Thyroid gland (tissue), 4 donors: Measurements from ENCODE around the gene MORN1. TPM values are rescaled to one million over a fixed set of nuclear protein-coding genes. Genes with fewer than 3 reads are reported as not detected.

Experiments used
- DNase-seq, 2 donors: peaks; one replicate each; pipeline ENCODE4 v3.0.0-alpha.2; 2019
- H3K27ac ChIP-seq, 3 donors: fragments of 200-600 bp; sonication (generic); 1 replicate in 2 of 3; 2 replicates in 1 of 3; pipeline ENCODE4 v1.5.1; 2016 to 2019; ENCODE audit warnings: mild to moderate bottlenecking in 1 of 3, moderate library complexity in 1 of 3
- H3K27me3 ChIP-seq: fragments of 200-600 bp; sonication (generic); one replicate; pipeline ENCODE4 v1.5.1; 2019
- H3K36me3 ChIP-seq, 2 donors: fragments of 200-600 bp; sonication (generic); one replicate each; pipeline ENCODE4 v1.5.1; 2016 to 2019
- H3K4me1 ChIP-seq, 2 donors: fragments of 200-600 bp; sonication (generic); one replicate each; pipeline ENCODE4 v1.5.1; 2017 to 2019
- H3K4me3 ChIP-seq, 3 donors: fragments of 200-600 bp; sonication (generic); replicated peaks in 1 of 3; 1 replicate in 2 of 3; 2 replicates in 1 of 3; pipeline ENCODE4 v1.5.1; 2016; ENCODE audit warnings: mild to moderate bottlenecking in 1 of 3
- H3K9me3 ChIP-seq: fragments of 200-600 bp; sonication (generic); one replicate; pipeline ENCODE4 v1.5.1; 2017
- POLR2A ChIP-seq, 2 donors: fragments of 450-650 bp; IDR thresholded peaks; one replicate each; pipeline ENCODE4 v1.6.1; 2017; ENCODE audit warnings: antibody characterized with exemption in 2 of 2, mild to moderate bottlenecking in 2 of 2, moderate library complexity in 1 of 2
- WGBS, 2 donors: methylation state at CpG; one replicate each; pipeline ENCODE4 v1.1.5; 2017; 5-methylcytosine and 5-hydroxymethylcytosine counted together
- intact Hi-C: fragments of 100-400 bp; cut with DNase I; formaldehyde crosslinking; loops from one replicate; pipeline ENCODE4 v1.15.1; 2023
- total RNA-seq, 4 donors: library from RNA; depleted of rRNA; stranded (reverse); fragments of >200 nt; gene quantifications; one replicate each; pipeline ENCODE4 v1.2.3, GENCODE V29; 2016
- TF ChIP-seq, protein P1 (sequence below), 6 experiments: fragments of 200-600 bp in 3 of 6; fragments of 450-650 bp in 3 of 6; sonication (generic) in 3 of 6; IDR thresholded peaks; one replicate each; pipeline ENCODE4 v1.5.1; 2016 to 2019; ENCODE audit warnings: antibody characterized with exemption in 6 of 6, mild to moderate bottlenecking in 2 of 6, inconsistent platforms in 1 of 6, moderate library complexity in 1 of 6

The MORN1 gene
- total RNA-seq, 4 donors from 2014 or later, result 23.3 to 45.3 (median 33.8) TPM

DNA sequence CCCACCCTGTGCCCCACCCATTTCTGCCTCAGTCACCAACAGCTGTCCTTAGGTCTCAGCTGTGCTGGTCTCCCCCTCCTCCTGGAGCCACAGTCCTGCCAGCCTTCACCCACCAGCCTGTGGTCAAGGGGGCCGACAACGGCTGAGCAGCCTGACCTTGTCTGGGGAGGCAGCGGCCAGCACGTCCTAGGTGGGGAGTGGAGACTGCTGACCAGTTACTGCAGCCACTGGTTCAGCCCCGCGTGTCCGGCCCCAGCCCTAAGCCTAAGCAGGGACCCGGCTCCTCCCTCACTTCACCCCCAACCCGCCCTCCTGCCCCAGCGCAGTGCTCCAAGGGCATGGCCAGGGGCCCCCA, 79.2 kb downstream of the MORN1 start:
- H3K27ac ChIP-seq, result peak overlapping the region; percentile 70 to 95 (median 73)
- TF ChIP-seq, protein P1, sequence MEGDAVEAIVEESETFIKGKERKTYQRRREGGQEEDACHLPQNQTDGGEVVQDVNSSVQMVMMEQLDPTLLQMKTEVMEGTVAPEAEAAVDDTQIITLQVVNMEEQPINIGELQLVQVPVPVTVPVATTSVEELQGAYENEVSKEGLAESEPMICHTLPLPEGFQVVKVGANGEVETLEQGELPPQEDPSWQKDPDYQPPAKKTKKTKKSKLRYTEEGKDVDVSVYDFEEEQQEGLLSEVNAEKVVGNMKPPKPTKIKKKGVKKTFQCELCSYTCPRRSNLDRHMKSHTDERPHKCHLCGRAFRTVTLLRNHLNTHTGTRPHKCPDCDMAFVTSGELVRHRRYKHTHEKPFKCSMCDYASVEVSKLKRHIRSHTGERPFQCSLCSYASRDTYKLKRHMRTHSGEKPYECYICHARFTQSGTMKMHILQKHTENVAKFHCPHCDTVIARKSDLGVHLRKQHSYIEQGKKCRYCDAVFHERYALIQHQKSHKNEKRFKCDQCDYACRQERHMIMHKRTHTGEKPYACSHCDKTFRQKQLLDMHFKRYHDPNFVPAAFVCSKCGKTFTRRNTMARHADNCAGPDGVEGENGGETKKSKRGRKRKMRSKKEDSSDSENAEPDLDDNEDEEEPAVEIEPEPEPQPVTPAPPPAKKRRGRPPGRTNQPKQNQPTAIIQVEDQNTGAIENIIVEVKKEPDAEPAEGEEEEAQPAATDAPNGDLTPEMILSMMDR (IDR thresholded peaks at IDR 0.05), result no peak
- no peak for TF ChIP-seq POLR2A (IDR thresholded peaks at IDR 0.05)
- no peaks in the 10 kb centered on the region for H3K9me3 ChIP-seq
- no peak overlapping the region for H3K4me3 ChIP-seq
- H3K4me1 ChIP-seq, result peaks cover 22 to 61% of the 10 kb centered on the region in 2 donors
- no peak for DNase-seq
- no peaks in the 10 kb centered on the region for H3K27me3 ChIP-seq
- whole genome bisulfite sequencing, 2 donors, result 56 to 80% methylated on average over 5 to 9 of the region's 10 CpGs
- intact Hi-C loops, result loop anchor here (10.0 kb wide), 1 partner anchor 73 kb away; no protein-coding TSS in a partner anchor
- peaks cover 19 to 20% of the 10 kb centered on the region in 2 donors for H3K36me3 ChIP-seq

DNA sequence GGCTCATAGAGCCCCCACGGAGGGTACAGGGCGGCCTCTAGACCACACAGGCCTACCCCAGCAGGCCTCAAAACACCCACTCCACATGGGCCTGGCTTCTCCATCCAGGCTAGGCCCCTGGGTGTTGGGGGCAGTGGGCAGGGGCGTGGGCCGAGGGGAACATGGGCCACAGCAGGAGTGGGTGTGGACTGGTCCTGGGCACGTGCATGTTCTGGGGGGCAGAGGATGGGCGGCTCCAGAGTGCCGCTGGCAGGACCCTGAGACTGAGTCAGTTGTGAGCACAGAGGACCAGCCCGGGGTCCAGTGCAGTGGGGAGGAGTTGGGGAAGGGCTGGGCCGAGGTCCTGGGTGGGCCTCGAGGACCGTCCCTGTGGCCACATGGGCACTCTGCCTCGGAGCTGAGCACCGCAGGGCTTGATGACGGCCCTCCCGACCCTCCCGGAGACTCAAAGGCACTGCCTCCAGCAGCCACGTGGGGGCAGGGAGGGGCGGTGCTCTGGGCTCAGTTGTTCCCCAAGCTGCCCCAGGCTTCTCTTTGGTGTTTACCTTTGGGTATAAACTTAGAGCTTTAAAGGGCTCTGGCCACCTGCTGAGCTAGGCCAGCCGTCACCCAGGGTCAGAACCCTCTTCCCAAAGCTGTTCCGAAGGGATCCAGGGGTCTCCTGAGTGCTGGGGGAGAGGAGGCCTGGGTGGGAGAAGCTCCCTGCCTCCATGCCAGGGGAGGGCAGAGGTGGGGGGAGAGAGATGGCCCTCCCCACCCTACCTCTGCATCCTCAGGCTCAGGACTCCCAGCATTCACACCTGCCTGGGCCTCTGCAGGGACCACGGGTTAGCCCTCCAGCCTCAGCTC, 79.9 kb downstream of the MORN1 start:
- DNase-seq, result peak; percentile 65 to 73
- no peak for TF ChIP-seq POLR2A (IDR thresholded peaks at IDR 0.05)
- TF ChIP-seq, protein P1 (IDR thresholded peaks at IDR 0.05), result peak in 5 of 6 experiments; percentile 6 to 34 (median 17)
- Histone ChIP-seq H3K27ac (peak overlapping the region; percentile 70 to 95 (median 73)), H3K27me3 (no peaks in the 10 kb centered on the region), H3K36me3 (peaks cover 26 to 27% of the 10 kb centered on the region in 2 donors), H3K4me1 (peaks cover 22 to 56% of the 10 kb centered on the region in 2 donors), H3K4me3 (no peak overlapping the region), H3K9me3 (no peaks in the 10 kb centered on the region)
- intact Hi-C loops, result loop anchor here (10.0 kb wide), 1 partner anchor 73 kb away; no protein-coding TSS in a partner anchor
- 33 to 52% methylated on average over 4 to 19 of the region's 21 CpGs for WGBS, 2 donors

DNA sequence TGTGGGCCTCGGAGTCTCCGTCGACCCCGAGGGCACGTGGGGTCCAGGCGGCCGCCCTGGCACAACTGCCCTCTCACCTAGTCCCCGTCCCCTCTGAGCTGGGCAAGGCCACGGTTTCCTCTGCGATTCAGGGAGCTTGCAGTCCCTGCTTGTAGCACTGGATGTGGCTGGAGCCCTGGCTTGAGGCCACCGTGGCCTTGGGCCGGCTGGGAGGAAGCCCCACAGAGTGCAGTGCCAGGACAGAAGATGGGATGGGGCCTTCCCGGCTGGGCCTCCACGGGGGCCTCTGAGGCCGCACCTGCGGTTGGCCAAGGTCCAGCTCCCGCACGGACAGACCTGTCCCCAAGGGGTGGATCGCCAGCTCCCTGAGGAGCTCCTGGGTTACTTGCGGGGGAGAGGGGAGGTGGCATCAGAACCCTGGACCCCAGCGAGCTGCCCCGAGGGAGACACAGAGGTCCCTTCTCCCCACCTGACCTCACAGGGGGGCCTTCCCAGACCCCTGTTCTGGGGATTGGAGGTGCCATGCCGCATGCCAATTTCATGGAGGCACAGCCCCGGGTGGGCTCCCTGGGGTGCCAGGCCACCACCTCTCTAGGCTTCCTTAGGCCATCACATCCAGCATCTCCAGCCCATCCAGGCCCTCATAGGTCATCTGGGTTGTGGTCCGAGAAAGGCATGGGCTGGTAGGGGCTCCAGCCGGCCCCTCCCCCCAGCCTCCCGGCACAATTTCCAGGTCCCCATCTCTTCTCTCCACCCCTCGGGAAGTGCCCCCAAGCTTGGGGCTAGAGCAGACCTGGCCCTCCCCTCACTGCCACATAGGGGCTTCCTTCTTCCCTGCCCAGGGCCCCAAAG, 80.8 kb downstream of the MORN1 start:
- WGBS, 2 donors, result 63 to 100% methylated on average over 5 to 12 of the region's 28 CpGs
- H3K4me1 ChIP-seq, result peaks cover 22 to 47% of the 10 kb centered on the region in 2 donors

DNA sequence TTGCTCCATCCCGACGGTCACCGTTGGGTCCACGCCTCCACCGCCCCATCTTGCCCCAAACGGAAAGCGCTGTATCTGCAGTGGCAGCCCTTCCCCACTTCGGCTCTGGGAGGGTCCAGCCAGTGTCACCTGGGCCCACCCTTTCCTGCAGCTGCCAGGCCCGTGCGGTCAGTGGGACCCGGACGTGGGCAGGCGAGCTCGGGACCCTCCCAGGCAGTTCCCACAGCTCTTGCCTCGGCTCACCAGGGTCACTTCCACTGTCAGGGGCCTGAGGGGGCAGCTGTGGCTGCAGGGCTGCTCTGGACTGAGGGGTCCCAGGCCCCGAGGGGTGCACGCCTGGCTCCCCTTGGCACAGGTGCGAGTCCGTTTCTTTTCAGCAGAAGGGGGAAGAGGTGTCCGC, 82.5 kb downstream of the MORN1 start:
- H3K9me3 ChIP-seq, result no peaks in the 10 kb centered on the region
- H3K4me3 ChIP-seq, result no peak overlapping the region
- H3K27ac ChIP-seq, result no peak overlapping the region
- 92 to 93% methylated on average over 16 to 18 of the region's 20 CpGs for WGBS, 2 donors
- H3K36me3 ChIP-seq, result peaks cover 51 to 53% of the 10 kb centered on the region in 2 donors
- intact Hi-C loops, result no loop called here
- peaks cover 15 to 35% of the 10 kb centered on the region in 2 donors for H3K4me1 ChIP-seq
- no peaks in the 10 kb centered on the region for H3K27me3 ChIP-seq
- TF ChIP-seq POLR2A (IDR thresholded peaks at IDR 0.05), result no peak
- TF ChIP-seq, protein P1 (IDR thresholded peaks at IDR 0.05), result no peak
- DNase-seq, result no peak

More for the DNA sequence above, 80.8 kb downstream of the MORN1 start:
- DNase-seq, result no peak
- no peaks in the 10 kb centered on the region for H3K27me3 ChIP-seq
- peaks cover 35% of the 10 kb centered on the region in 2 donors for H3K36me3 ChIP-seq
- H3K9me3 ChIP-seq, result no peaks in the 10 kb centered on the region
- no peak for TF ChIP-seq POLR2A (IDR thresholded peaks at IDR 0.05)
- TF ChIP-seq, protein P1 (IDR thresholded peaks at IDR 0.05), result no peak
- no peak overlapping the region for H3K4me3 ChIP-seq
- intact Hi-C loops, result loop anchor here (10.0 kb wide), 1 partner anchor 74 kb away; no protein-coding TSS in a partner anchor
- peak overlapping the region in 2 of 3 donors; percentile 73 to 95 for H3K27ac ChIP-seq
